Activated CD4-positive, alpha-beta T cell treated with anti-CD3 and anti-CD28 coated beads, Interleukin-2, amount 50 U/mL, for 48 hours (primary cell): ENCODE measurements around the gene OR6Y1.

Experiments used
- DNase-seq, 2 experiments: peaks; one replicate each; pipeline ENCODE4 v3.0.0-alpha.2; 2020

Gene OR6Y1

DNA sequence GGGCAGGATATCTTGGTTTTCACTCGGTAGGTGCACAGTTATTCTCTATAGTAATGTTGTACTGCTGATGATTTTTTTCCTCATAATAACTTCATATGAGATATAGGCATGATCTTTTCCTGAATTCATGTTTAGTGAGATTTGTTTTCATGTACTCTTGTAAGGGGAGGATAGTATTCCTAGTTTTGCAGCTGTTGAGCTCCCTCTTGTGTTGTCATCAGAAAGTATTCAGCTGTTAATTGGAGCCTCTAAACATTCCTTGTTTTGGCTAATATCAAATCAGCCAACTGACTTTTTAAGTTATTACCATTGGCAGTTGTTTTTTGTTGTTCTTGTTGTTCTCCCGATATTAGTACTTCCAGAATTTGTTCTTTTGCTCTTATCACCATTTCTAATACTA lies 57.8 kb downstream of the OR6Y1 start:
- DNase-seq = no peak

DNA sequence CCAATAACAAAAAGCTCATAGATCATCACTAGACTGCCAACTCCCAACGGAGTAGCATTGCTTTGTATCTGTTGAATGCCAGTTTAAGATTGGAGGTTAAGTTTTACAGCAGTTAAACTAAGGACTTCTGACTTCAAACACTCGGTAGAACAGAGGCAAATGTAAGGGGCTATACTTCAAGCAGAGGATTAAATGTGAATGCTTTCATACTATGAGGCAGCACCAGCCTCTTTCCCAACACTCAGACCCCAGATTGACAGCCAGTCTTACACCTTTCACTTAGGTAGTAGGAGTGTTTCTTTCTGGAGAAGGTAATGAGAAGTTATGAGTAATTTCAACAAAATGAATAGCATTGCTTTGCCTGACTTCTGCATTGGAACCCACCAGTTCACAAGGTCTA lies 59.4 kb downstream of the OR6Y1 start:
- no peak for DNase-seq
